ENCODE measurements around the gene CERKL.

CERKL gene

GRCh38 chr2:181576431-181576830 lies 80.5 kb downstream of the CERKL start:
- no peak for DNase-seq (ENCODE audit: low read depth)

- DNase-seq (ENCODE audit: low read depth) = no peak
Measured at GRCh38 chr2:181575650-181576025, 81.3 kb downstream of the CERKL start.

GRCh38 chr2:181575024-181575649 lies 81.8 kb downstream of the CERKL start:
- DNase-seq (ENCODE audit: low read depth) = no peak

- no peak for DNase-seq (ENCODE audit: low read depth)
Measured at GRCh38 chr2:181574321-181574720, 82.6 kb downstream of the CERKL start.

- peak; percentile 12 for DNase-seq (ENCODE audit: low read depth)
Measured at GRCh38 chr2:181573140-181573736, 83.7 kb downstream of the CERKL start.

GRCh38 chr2:181570833-181571661 lies 85.9 kb downstream of the CERKL start:
- DNase-seq (ENCODE audit: low read depth) = no peak

- no peak for DNase-seq (ENCODE audit: low read depth)
Measured at GRCh38 chr2:181570059-181570458, 86.8 kb downstream of the CERKL start.

GRCh38 chr2:181566334-181567032 lies 90.4 kb downstream of the CERKL start:
- no peak for DNase-seq (ENCODE audit: low read depth)

- DNase-seq (ENCODE audit: low read depth) = peak; percentile 46
Measured at GRCh38 chr2:181563101-181563692, 93.7 kb downstream of the CERKL start.

- DNase-seq (ENCODE audit: low read depth) = no peak
Measured at GRCh38 chr2:181558371-181558770, 98.5 kb downstream of the CERKL start.

- DNase-seq (ENCODE audit: low read depth) = no peak
Measured at GRCh38 chr2:181554061-181554830, 102.7 kb downstream of the CERKL start.

GRCh38 chr2:181553244-181553643 lies 103.7 kb downstream of the CERKL start:
- DNase-seq (ENCODE audit: low read depth) = no peak

- no peak for DNase-seq (ENCODE audit: low read depth)
Measured at GRCh38 chr2:181552808-181553207, 104.1 kb downstream of the CERKL start.

GRCh38 chr2:181546086-181546485 lies 110.8 kb downstream of the CERKL start:
- DNase-seq (ENCODE audit: low read depth) = no peak

- DNase-seq (ENCODE audit: low read depth) = no peak
Measured at GRCh38 chr2:181542170-181542569, 114.7 kb downstream of the CERKL start.

- no peak for DNase-seq (ENCODE audit: low read depth)
Measured at GRCh38 chr2:181540421-181540820, 116.5 kb downstream of the CERKL start.

- no peak for DNase-seq (ENCODE audit: low read depth)
Measured at GRCh38 chr2:181536730-181537129, 120.2 kb downstream of the CERKL start.

GRCh38 chr2:181528441-181528840 lies 128.5 kb downstream of the CERKL start:
- no peak for DNase-seq (ENCODE audit: low read depth)

- no peak for DNase-seq (ENCODE audit: low read depth)
Measured at GRCh38 chr2:181527058-181527457, 129.8 kb downstream of the CERKL start.

GRCh38 chr2:181526014-181526413 lies 130.9 kb downstream of the CERKL start:
- DNase-seq (ENCODE audit: low read depth) = no peak

- no peak for DNase-seq (ENCODE audit: low read depth)
Measured at GRCh38 chr2:181523756-181524155, 133.1 kb downstream of the CERKL start.
